Motor neuron (in vitro differentiated cells): ENCODE measurements around the gene PKIB. TPM values are rescaled to one million over a fixed set of nuclear protein-coding genes. Genes with fewer than 3 reads are reported as not detected.

Experiments
- ATAC-seq, 8 experiments: fragments of 200-7000 bp; cut with Tn5 transposase; replicated peaks in 6 of 8; 2 replicates each; pipeline ENCODE4 v1.8.0; 2021; ENCODE audit warnings: mild to moderate bottlenecking in 8 of 8, moderate library complexity in 8 of 8
- H3K27ac ChIP-seq, 2 donors: fragments of 250-450 bp; sonication (Bioruptor Pico); 2 replicates each; pipeline ENCODE4 v1.9.0; 2021; ENCODE audit warnings: antibody characterized with exemption in 2 of 2, mild to moderate bottlenecking in 2 of 2, moderate library complexity in 1 of 2
- H3K4me1 ChIP-seq, 2 donors: fragments of 250-450 bp; sonication (Bioruptor Pico); replicated peaks in 1 of 2; 2 replicates each; pipeline ENCODE4 v1.6.1; 2021; ENCODE audit warnings: antibody characterized with exemption in 2 of 2, mild to moderate bottlenecking in 2 of 2, moderate library complexity in 1 of 2
- H3K4me3 ChIP-seq, 5 donors: fragments of 250-450 bp; sonication (Bioruptor Pico); 2 replicates each; pipeline ENCODE4 v1.9.0; 2021; ENCODE audit warnings: antibody characterized with exemption in 5 of 5, mild to moderate bottlenecking in 5 of 5, moderate library complexity in 4 of 5
- whole genome bisulfite sequencing, 10 experiments: fragments of 450-650 bp; shearing (Covaris generic); methylation state at CpG; one replicate each; pipeline ENCODE4 v1.0.0; 2022; 5-methylcytosine and 5-hydroxymethylcytosine counted together
- in situ Hi-C, 9 experiments: fragments of 400-800 bp; cut with MboI; loops; one replicate each; pipeline ENCODE4 v1.15.0; 2021; ENCODE audit warnings: low sequenced_read_pairs in 9 of 9, low pct_unique_long_range_greater_than_20kb in 2 of 9; ENCODE audit not compliant: unreplicated experiment in 9 of 9
- total RNA-seq, 8 experiments: library from RNA; unstranded; fragments of 300-600 nt; gene quantifications; 2 replicates each; pipeline versions ENCODE4 v1.2.3 to v1.2.4, GENCODE V29; 2022

Gene PKIB
- total RNA-seq, 8 experiments from 2014 or later: 0.41 to 93.2 (median 4.7) TPM; not detected in 1

DNA sequence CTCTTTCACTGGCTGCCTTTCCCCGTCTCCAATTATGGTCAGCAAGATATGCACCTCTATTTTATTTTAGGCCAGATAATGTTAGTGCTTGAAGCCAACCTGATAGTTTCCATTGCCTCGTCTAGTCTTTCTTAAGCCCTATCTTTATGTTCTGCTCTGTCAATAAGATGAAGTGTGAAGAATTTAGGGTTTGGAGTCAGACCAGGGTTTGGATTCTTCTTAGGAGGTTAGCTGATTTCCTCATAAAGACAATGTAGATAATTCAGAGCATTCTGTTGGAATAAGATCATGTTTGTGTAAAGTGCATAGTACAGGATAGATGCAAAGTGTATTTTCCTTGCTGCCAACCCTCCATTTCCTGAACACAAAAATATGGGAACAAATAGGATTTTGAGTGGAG lies 43.8 kb downstream of the PKIB start:
- in situ Hi-C loops: no loop called here
- no peak overlapping the region for H3K27ac ChIP-seq

DNA sequence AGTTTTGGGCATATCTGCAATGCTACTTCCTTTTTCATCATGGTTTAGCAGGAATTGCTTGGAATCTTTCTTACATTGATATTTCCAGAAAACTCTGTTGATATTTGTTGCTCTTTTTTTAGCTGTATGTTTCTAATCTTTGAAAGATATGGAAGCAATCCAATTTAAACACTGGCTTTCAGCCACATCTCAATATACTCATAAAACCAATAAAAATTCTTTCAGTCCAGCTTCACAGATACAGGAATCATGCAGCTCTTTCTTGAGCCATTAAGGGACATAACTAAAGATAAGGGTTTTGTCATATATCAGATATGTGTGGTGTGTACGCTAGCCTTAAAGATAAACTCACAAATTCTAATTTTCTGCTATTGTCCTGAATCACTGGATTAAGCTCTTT lies 47.4 kb downstream of the PKIB start:
- ATAC-seq: no peak
- in situ Hi-C loops: no loop called here
- H3K4me1 ChIP-seq: no peaks in the 10 kb centered on the region
- H3K27ac ChIP-seq: no peak overlapping the region
- WGBS, 10 experiments: 40 to 100% (median 100%) methylated on average over 1 of the region's 1 CpG; no CpG with 5 or more reads in 3 of the 10 experiments
- H3K4me3 ChIP-seq: no peak overlapping the region

More for the DNA sequence above, 43.8 kb downstream of the PKIB start:
- no peak for ATAC-seq
- Histone ChIP-seq H3K4me1 (peaks cover 0 to 5% of the 10 kb centered on the region in 2 donors), H3K4me3 (no peak overlapping the region)
- WGBS, 10 experiments: 50 to 100% (median 100%) methylated on average over 1 to 2 of the region's 2 CpGs; no CpG with 5 or more reads in 3 of the 10 experiments

DNA sequence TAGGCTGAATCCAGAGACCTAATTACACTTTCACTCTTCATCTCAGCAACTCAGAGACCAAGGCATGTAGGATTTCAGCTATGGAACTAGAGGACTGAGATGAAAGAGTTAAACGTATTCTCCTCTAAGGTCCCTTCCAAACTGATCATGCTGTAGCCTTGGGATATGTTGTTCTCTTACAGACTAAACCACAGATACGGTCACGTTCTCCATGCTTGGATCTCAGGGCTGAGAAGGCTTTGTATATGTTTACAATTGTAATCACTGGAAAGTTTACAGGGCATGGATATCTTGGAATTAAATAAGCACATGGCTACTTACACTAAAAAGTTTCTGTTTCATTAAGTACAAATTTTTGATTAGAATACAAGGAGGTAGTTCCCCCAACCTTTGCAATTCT lies 50.1 kb downstream of the PKIB start:
- ATAC-seq: peak in 3 of 8 experiments; percentile 26 to 50 (median 33)
- WGBS, 10 experiments: 0 to 90% (median 63%) methylated on average over 1 to 3 of the region's 3 CpGs; no CpG with 5 or more reads in 3 of the 10 experiments
- H3K27ac ChIP-seq: no peak overlapping the region

DNA sequence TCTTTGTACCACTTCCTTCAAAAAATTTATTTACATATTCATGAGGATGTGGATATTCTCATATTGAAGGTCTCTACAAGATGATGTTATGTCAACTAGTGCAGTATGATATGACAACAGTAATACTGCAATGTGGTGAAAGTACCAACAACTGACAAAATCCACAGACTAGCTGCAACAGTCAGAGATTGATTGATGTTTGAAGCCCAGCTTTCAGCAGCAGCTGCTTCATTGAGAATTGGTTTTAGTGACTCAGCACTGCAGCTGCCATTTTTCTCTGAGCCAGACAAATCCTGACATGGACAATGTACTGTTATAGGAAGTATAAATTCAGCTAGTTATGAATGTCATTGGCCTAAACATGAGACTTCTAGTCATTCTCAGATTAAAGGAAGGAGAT lies 53.8 kb downstream of the PKIB start:
- in situ Hi-C loops: no loop called here
- no peak overlapping the region for H3K27ac ChIP-seq
- no peaks in the 10 kb centered on the region for H3K4me1 ChIP-seq
- ATAC-seq: peak in 7 of 8 experiments; percentile 42 to 82 (median 69)
- H3K4me3 ChIP-seq: no peak overlapping the region

More for the DNA sequence above, 50.1 kb downstream of the PKIB start:
- in situ Hi-C loops: no loop called here
- H3K4me3 ChIP-seq: no peak overlapping the region
- H3K4me1 ChIP-seq: no peaks in the 10 kb centered on the region

DNA sequence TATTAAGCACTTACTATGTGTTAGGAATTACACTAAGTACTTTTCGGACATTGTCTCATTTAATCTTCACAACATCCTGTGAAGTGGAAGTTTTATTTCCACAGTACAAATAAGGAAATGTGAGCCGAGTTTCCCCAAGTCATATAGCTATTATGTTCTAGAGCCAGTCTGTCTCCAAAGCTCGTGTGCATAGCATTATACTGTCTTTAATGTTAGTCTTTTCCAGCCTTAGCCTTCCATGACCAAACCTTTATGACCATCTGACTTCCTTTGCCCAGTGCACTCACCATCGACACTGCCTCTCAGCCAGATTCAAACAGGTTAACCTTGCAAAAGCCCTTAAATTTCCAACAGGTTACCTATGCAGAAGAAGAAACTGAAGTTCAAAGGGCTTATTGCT lies 55.7 kb downstream of the PKIB start:
- H3K4me1 ChIP-seq: no peaks in the 10 kb centered on the region
- no peak overlapping the region for H3K27ac ChIP-seq
- no peak overlapping the region for H3K4me3 ChIP-seq
- no peak for ATAC-seq
- in situ Hi-C loops: no loop called here
- WGBS, 10 experiments: 18 to 100% (median 83%) methylated on average over 1 to 4 of the region's 4 CpGs

DNA sequence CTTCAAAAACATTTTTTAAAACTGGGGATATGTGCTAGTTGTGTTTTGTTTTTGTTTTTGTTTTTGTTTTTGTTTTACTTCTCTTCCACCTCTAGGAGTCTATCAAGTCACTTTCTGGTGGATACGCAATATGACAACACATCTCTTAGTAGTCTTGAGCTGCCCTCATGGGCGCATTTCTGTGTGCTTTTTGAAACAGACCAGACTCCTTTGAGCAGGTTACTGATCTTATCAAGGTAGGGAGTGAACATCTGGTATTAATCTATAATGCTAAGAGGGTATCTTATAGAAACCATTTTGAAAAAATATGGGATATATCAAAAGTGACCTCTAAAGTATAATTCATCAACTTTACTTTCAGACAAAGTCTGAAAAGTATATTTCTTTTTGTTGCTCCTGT lies 56.2 kb downstream of the PKIB start:
- Histone ChIP-seq H3K4me3 (no peak overlapping the region), H3K4me1 (no peaks in the 10 kb centered on the region), H3K27ac (no peak overlapping the region)
- 40 to 100% (median 100%) methylated on average over 1 to 2 of the region's 2 CpGs; no CpG with 5 or more reads in 2 of the 10 experiments for WGBS, 10 experiments
- no peak for ATAC-seq
- in situ Hi-C loops: no loop called here

DNA sequence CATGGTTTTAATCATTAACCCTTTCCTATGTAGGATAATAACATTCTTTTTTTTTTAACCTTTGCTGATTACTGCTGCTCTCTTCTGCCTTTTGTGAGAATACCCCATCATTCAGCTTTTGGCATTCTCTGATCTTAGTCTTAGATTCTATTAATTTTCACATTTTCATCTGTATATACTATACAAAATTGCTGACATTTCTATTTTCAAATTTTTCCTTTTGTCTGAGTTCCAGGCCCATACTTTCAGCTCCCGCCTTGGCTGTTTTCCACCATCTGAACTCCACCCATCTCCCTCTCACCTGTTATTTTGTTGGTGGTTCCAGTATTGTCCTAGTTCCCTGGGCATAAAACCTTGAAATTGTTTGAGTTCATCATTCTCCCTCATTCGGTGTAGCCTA lies 59.2 kb downstream of the PKIB start:
- H3K4me3 ChIP-seq: no peak overlapping the region
- ATAC-seq: no peak
- no peaks in the 10 kb centered on the region for H3K4me1 ChIP-seq
- in situ Hi-C loops: no loop called here
- 0 to 95% (median 40%) methylated on average over 1 to 2 of the region's 2 CpGs; no CpG with 5 or more reads in 2 of the 10 experiments for WGBS, 10 experiments
- no peak overlapping the region for H3K27ac ChIP-seq

DNA sequence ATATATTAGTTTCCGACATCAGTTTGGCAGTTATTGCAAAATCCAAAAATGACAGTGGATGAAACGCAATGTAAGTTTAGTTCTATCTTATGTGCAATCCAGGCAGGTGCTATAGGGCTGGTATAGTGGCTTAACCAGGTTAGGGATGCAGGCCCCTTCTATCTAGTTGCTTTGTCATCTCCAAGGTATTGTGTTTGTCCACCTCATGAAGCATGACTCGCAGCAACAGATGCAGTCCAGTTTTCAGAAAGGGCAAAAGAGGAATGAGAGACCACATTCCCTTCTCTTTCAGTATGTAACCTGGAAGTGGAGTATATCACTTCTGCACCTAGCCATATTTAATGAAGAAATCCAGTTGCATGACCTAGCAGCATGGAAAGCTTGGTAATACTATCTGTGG lies 59.7 kb downstream of the PKIB start:
- no peak overlapping the region for H3K4me3 ChIP-seq
- no peak for ATAC-seq
- WGBS, 10 experiments: 24 to 100% (median 98%) methylated on average over 1 to 3 of the region's 3 CpGs; no CpG with 5 or more reads in 2 of the 10 experiments
- H3K27ac ChIP-seq: no peak overlapping the region
- no peaks in the 10 kb centered on the region for H3K4me1 ChIP-seq
- in situ Hi-C loops: no loop called here

DNA sequence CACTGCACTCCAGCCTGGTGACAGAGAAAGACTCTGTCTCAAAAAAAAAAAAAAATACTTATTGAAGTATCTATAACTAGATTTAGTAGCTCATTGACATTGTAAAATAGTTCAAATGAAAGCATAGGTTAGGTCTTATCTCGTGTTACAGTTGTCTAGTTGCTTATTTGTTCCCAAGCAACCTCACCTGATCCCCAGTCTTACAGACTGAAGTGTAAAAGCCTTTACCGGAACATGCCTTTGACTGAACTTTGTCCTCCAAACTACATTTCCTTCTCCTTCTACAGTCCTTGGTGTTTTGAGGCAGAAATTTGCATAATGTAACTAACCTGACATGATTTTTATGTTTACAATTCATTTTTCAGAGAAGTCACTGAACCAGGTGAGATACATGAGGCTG lies 61.0 kb downstream of the PKIB start:
- in situ Hi-C loops: no loop called here
- no peak for ATAC-seq
- H3K27ac ChIP-seq: no peak overlapping the region
- no peaks in the 10 kb centered on the region for H3K4me1 ChIP-seq
- WGBS, 10 experiments: 50 to 100% (median 75%) methylated on average over 1 to 2 of the region's 2 CpGs; no CpG with 5 or more reads in 3 of the 10 experiments
- H3K4me3 ChIP-seq: no peak overlapping the region

DNA sequence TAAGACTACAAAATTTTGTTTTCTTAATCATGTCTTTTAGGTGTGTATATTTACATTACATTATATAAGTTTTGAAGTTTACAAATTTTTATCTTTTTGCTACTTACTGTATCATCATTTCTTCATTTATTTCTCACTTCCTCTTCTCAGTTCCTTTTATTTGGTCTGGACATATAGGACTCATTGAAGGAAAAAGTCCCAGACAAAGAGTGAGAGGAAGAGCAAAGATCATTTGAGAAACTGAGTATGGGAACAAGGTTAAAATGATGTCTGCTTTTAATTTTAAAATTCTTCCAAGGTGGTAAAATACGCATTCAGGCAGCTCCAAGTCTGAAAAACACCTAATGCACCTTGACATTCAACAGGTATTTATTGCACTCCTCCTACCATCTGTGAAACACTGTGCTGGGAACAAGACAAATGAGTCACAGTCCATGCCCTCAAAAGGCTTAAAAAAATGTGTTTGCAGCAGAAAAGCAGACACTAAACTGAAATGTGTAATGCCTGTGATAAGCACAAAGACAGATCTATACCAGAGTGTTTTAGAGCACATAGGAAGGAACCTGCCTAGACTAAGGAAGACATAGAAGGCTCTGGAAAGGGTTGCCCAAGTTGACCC lies 63.2 kb downstream of the PKIB start:
- 11 to 100% (median 87%) methylated on average over 1 of the region's 1 CpG; no CpG with 5 or more reads in 2 of the 10 experiments for WGBS, 10 experiments
- ATAC-seq: no peak
- in situ Hi-C loops: no loop called here

DNA sequence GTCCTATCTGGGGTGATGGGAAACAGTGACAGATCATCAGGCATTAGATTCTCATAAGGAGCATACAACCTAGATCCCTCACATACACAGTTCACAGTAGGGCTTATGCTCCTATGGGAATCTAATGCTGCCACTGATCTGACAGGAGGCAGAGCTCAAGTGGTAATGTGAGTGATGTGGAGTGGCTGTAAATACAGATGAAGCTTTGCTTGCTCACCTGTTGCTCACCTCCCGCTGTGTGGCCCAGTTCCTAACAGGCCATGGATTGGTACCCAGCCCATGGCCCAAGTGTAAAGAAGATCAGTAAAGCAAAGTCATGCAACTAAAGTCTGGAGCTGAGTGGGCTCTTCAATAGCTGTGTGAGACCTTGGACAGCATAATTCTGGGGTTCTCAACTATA lies 65.9 kb downstream of the PKIB start:
- WGBS, 10 experiments: 75 to 100% (median 100%) methylated on average over 1 of the region's 1 CpG; no CpG with 5 or more reads in 7 of the 10 experiments
- ATAC-seq: no peak
- in situ Hi-C loops: no loop called here
- no peak overlapping the region for H3K27ac ChIP-seq
- no peaks in the 10 kb centered on the region for H3K4me1 ChIP-seq
- no peak overlapping the region for H3K4me3 ChIP-seq

More for the DNA sequence above, 63.2 kb downstream of the PKIB start:
- Histone ChIP-seq H3K4me1 (no peaks in the 10 kb centered on the region), H3K27ac (no peak overlapping the region), H3K4me3 (no peak overlapping the region)

DNA sequence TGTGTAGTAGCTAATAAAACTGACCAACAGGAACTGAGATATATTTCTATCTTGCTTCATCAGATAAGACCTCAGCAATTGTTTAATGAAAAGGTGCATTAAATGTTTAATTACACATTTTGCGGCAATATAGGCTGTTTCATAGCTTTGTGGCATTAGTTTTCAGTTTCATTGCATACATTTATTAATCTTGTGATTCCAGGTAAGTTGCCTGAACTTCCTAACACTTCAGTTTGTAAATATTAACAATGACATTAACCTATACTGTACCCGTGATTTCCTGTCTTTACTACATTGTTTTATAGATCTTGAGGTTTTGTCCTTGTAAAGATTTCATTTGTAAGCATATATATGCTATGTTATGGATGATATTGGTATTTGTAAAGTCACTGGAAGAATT lies 66.5 kb downstream of the PKIB start:
- H3K27ac ChIP-seq: no peak overlapping the region
- in situ Hi-C loops: no loop called here
- 15 to 83% (median 71%) methylated on average over 1 to 2 of the region's 2 CpGs; no CpG with 5 or more reads in 2 of the 10 experiments for WGBS, 10 experiments
- H3K4me3 ChIP-seq: no peak overlapping the region
- ATAC-seq: no peak
- H3K4me1 ChIP-seq: peaks cover 0 to under 1% of the 10 kb centered on the region in 2 donors

DNA sequence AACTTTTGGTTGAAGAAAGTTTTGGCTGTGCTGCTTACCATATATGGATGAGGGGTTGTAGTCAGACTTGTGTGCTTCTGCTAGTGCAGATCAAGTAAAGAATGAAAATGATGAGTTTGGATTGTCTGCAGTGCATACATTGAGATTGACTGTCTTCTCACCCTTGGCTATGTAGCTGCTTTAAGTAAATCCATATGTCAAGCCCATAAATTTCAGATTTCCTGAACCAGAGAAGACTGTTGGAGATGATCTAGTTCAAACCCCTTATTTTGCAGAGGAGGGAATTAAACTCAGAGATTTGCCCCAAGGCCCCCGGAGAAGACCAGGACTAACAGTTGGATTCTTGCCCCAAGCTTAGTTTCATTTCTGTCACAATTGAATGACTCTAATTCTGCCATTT lies 67.2 kb downstream of the PKIB start:
- no peak overlapping the region for H3K27ac ChIP-seq
- 0 to 100% (median 100%) methylated on average over 1 of the region's 1 CpG; no CpG with 5 or more reads in 5 of the 10 experiments for WGBS, 10 experiments
- in situ Hi-C loops: no loop called here

DNA sequence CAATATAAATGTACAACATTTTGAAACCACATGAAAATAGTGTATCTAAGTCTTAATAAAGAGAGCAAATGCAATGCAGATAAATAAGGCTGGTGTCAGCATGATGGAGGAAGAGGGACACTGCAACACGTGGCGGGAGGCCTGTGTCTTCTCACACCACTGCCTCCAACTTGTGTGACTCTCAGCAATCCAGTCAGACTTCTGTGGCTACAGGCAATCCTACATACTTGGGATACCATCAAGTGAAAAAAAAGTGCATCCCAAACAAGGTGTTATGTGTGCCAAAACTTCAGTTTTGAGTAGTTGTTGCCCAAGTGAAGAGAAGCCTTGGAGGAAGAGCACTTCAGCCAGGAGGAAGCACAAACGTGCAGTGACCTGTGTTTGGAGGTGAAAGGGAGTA lies 68.6 kb downstream of the PKIB start:
- in situ Hi-C loops: no loop called here
- peaks cover 0 to 7% of the 10 kb centered on the region in 2 donors for H3K4me1 ChIP-seq
- no peak overlapping the region for H3K27ac ChIP-seq
- no peak overlapping the region for H3K4me3 ChIP-seq
- ATAC-seq: no peak
- 55 to 100% (median 84%) methylated on average over 1 to 3 of the region's 3 CpGs; no CpG with 5 or more reads in 5 of the 10 experiments for WGBS, 10 experiments

More for the DNA sequence above, 67.2 kb downstream of the PKIB start:
- Histone ChIP-seq H3K4me3 (no peak overlapping the region), H3K4me1 (peaks cover 0 to 7% of the 10 kb centered on the region in 2 donors)
- ATAC-seq: no peak
